Stimulated activated CD8-positive, alpha-beta memory T cell treated with anti-CD3 and anti-CD28 coated beads, Interleukin-7, amount 100 ng/mL, for 4 hours (primary cell): ENCODE measurements around the gene EXOSC7.
"Not testable (repeated sequence)": the region's sequence is repeated elsewhere in the genome, so short reads cannot be mapped to it uniquely, and the experiment has no call there.

Experiments used
- DNase-seq, 2 donors: peaks; one replicate each; pipeline ENCODE4 v3.0.0-alpha.2; 2020; ENCODE audit warnings: low read depth in 2 of 2

Gene EXOSC7

DNA sequence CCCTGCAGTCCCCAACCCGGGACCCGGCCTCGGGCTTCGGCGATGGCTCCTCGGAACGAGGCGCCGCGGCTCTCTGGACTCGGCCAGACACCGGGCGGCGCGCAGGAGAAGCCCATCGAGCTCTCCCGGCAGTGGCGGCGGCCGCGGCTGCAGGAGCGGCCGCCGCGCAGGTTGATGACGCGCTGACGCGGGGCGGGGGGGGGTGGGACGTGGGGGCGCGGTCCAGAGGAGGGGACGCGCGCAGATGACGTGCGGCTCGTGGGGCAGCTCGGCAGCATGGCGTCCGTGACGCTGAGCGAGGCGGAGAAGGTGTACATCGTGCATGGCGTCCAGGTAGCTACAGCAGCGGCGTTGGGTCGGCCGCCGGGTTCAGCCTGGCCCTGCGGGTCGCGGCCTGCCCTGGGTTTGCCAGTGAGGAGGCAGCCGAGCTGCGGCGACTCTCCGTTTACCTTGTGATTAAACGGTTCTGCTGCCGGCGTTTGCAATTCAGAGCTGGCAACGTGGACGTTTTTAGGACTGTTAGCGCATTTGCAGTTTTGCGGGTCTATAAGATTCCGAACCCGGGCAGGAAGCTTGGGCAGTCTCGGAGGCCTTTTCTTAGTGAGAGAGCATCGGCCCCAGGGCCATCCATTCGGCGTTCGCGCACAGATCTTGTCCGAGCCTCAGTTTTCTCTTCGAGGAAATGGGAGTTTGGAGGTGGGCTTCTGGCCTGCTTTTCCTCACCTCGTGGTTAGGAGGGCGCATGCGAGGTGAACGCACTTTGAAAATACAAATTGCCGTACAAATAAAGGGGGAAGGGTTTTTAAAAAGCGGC, at the start of gene EXOSC7, which contains the start of gene ZDHHC3:
Gene EXOSC7 (plus strand): TSS at position 243 of the 814 bp plus-strand sequence. CDS start 34 bp downstream, at position 277.
Gene ZDHHC3 (minus strand): TSS at position 173 of the 814 bp plus-strand sequence. CDS start 16,738 bp downstream, outside the sequence.
- peak; percentile 74 to 84 for DNase-seq

DNA sequence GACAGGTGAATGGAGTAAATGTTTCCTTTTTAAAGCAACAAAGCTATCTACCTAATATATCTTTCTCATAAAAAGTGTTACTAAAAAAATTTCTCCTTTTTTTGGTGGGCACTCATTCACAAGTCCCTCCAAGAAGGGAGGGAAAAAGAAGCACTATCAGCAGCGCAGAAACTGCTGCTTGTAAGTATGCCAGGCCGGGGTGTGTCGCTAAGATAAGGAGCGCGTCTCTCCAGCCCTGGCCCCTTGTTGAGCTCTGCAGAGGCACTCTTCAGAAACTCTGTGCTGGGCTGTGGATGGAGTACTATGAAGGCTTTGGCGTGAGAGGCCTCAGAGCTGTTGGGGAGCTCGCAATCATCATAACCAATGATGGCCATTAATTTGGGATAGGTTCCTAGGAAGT, 49.1 kb upstream of the EXOSC7 start:
- DNase-seq: no peak

DNA sequence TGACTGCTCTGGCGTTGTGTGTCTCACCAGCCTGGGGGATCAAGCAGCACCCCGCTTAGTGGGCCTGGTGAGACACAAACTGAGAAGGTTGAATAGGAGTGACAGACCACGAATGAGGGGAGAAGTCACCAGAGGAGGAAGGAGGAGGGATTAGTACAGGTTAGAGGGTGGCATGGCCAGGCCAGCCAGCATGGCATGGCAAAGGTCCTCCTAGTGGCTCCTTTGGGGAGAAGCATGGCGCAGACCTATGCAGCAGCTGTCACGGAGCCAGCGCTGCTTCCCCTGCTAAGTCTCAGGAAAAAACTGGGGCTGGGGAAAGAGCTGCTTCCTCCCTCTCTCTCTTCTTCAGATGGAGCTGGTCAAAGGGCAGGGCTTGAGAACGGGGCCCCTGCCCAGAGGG, 48.7 kb upstream of the EXOSC7 start:
- DNase-seq: no peak

DNA sequence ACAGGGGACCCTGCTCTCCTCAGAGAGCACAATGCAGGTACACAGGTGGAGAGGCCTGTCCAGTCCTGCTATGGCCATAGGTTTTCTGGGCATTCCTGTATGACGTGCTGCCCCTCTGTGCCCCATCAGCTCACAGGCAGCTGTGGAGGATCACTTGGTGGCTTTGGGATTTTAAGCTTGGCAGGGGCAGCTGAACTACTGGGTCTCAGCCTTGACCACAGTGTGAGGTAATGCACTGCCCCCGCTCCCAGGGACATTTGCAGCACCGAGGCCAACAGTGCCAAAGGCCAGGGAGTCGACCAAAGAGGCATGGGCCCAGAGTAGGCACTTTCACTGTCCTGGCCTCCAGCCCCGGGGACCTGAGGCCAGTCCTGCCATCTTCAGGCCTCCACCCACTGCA, 46.3 kb upstream of the EXOSC7 start:
- no peak for DNase-seq

DNA sequence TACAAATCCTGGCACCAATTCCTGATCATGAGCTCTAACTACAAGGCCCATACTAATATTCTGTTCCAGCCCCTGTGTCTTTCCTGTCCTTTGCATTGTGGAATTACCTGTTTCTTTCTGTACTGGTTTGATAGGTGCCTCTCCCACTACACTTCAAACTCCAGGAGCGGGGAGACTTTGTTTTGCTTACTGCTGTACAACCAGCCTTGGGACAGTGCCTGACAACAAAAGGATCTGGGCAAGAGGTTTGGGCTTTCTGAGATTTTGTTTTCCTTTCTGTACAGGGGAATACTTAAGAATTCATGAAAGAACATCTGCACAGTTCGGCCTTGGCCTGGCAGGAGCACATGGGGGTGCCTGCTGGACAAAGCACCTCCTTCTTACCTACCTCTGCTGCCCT, 45.1 kb upstream of the EXOSC7 start:
- DNase-seq: no peak

DNA sequence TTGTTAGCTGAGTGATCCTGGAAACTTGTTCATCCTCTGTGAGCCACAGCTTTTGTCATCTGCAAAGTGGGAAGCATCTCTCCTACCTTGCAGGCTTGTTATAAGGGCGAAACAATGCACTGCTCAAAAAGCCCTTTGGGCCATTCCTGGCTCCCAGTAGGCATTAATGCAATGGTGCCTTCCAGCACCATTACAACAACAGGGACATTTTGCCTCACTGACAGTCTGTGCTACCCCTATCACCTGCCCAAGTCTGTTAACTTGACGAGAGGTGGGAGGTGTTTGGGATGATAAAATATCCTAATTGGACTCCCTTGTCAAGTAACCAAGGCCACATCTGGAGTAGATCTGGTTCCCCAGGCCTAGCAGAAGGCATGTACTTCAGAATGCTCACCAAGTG, 44.3 kb upstream of the EXOSC7 start:
- no peak for DNase-seq

DNA sequence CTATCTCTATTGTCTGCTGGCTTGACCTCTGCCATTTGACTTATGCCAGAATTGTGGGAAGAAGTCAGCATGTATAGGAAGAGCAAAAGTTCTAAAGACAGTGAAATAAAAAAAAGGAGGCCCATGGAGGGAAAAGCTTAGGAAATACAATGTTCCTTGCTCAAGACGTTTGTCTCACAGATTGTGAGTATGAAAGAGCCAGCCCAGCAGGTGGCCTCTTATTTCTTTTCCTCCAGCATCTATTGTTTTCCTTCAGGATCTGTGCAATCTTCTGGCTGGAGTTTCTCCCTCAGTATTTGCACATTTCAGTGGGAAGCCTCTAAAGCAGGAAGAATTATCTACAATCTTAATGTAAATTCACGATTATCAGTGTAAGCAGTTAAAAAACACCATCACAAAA, 43.8 kb upstream of the EXOSC7 start:
- no peak for DNase-seq

DNA sequence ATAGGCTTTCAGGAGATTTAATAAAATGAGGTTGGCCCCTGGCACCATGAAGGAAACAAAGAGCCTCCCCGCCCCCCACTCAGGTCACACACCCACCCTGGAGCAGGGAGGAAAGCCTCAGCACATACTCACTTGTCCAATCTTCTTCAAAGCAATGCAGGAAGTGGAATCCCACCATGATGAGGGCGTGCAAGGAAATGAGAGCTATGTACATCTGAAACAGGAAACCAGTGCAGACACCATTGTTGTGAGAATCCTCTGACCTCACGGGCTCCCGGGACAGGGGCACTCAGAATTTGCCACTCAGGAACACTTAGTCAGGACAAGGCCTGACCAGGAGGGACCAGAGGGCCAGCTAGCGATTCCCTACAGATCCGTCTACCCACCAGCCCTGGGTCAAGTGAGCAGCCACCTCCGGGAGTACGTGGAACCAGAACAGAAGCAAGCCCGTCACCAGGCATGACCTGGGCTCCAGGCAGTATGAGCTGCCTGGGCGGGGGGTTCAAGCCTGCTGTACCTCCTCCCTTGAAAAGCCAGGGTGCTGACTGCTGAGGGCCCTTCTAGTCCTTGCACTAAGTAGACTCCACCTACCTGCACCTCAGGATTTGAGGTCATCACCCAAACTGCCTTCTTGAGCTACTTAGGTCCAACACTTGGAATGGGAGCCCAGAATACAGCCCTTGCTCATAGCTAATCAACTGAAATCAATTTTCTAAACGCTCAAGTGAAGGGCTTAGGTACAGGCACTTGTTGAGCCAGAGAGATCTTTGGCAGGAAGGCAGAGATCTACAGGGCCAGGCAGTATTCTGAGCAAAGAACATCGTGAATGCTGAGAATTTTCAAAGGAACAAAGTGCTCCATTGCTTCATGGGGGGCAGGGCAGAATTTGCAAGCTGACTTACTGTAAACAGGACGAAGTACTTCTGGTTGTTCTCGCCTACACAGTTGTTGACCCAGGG, 42.8 kb upstream of the EXOSC7 start:
- DNase-seq: no peak

DNA sequence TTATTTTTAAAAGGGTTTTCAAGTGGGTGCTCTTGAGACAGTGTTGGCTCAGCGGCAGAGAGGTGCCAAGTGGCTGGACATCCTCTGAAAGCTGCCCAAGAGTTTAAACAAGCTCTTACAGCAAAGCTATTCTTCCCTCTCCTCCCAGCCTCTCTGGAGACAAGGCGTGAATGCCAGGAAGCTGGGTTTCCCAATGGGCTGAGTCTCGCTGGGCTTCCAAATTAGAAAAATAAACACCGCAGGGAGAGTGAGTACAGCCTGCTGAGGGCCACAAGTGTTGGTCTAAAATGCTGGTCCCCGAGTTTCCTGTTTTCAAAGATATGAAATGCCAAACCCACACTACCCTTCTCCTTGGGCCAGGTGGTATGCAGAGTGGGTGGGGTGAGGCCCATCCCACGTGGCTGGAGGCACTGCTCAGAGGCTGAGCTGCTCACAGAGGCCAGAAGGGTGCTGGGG, 36.4 kb upstream of the EXOSC7 start:
- no peak for DNase-seq

DNA sequence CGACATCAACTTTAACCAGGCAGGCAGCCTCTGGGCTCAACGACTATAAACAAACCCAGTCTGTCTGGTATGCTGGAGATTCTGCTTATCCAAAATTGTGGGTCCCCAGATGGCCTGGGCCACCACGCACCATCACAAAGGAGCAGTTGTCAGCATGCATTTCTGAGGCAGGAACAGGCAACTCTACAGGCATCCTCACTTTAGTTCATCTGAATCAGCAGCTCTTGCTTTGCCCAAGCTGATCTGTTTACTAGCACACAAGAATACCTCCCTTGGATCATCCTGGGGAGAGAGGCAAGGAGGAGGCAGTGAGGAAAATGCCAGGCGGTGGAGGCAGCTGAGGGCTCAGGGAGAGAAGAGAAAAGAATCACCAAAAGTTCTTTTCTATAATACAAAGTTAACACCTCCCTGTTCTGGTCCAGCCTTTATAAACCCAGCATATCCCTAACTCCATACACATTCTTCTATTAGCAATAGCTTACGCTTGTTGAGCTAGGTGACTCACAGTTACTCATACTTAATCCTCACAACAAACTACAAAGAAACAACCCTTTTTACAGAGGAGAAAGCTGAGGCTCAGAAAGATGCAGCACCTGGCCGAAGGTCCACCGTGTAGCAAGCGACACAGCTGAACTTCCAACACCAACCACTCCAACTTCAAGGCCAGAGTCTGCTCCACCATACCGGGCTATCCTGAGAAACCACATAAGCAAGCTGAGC, 33.7 kb upstream of the EXOSC7 start:
- DNase-seq: no peak

DNA sequence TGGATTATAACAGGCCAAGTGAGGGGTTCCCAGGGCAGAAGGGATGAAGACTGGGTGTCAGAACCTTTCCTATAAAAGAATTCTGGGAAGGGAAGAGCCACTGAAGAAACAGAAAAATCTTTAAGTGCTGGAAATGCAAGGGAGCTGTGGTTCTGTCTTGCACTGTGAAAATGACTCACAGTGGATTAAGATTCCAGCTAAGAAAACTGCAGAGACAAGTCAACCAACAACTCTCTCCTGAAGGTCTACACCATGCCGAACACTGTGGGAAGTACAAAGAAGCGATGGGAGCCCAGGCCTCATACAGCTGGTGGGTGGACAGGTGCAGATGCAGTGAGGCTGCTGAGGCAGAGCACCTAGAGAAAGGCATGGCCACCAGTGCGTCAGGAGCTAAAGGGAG, 27.8 kb upstream of the EXOSC7 start:
- DNase-seq: no peak

DNA sequence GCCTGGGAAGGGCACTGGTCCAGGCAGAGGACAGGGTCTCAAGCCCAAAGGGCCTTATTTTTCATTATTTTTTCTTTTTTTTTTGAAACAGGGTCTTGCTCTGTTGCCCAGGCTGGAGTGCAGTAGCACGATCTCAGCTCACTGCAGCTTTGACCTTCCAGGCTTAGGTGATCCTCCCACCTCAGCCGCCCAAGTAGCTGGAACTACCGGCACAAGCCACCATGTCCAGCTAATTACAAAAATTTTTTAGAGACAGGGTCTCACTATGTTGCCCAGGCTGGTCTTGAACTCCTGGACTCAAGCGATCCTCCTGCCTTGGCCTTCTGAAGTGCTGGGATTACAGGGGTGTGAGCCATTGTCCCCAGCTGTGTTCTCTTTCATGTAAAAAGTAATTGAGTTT, 26.3 kb upstream of the EXOSC7 start:
- DNase-seq: not testable (repeated sequence)

DNA sequence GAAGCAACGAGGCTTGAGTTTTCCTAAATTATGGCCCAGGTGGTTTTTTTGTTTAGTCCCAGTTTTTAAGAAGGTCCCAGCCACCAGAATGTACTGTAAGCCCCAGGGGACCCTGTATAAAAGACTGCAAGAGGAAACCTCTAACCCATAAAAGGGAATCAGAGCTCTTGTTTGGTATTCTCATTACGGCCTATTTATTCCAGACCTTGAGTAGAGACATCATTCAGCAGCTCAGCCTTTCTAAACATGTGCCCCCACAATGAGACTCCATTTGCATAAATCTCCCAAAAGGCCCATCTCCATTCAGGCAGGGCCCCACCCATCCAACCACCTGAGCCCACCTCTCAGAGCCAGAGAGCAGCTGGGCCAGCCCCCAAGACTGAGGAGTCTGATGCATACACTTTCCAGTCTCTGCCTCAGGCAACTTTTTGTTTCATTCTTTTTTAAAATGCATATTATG, 25.7 kb upstream of the EXOSC7 start:
- no peak for DNase-seq

DNA sequence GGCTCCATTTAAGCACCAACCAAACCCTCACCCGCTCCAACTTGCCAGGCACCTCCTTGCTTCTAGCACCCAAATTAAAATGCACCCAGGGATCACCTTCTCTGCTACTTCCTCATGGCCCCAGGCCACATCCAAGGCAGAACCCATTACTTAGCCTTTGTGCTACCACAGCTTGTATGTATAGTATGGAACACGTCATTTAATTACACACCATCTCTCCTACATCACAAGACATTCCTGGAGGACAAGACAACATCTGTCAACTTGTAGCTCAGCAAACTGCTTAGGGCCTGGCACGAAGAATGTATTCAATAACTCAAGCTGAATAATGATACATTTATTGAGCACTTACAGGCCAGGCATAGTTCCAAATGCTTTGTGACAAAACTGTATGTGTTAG, 23.4 kb upstream of the EXOSC7 start:
- DNase-seq: no peak

DNA sequence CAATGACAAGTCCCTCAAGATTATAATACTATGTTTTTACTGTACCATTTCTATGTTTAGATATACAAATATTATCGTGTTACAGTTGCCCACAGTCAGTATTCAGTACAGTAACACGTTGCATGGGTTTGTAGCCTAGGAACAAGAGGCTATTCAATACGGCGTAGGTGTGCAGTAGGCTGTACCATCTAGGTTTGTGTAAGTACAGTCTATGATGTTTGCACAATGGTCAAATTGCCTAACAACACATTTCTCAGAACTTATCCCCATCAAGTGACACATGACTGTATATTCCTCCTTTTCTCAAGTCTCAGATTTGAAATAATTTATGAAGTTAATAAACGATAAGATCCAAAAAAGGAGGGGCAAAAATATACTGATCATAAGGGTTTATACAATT, 21.7 kb upstream of the EXOSC7 start:
- no peak for DNase-seq

DNA sequence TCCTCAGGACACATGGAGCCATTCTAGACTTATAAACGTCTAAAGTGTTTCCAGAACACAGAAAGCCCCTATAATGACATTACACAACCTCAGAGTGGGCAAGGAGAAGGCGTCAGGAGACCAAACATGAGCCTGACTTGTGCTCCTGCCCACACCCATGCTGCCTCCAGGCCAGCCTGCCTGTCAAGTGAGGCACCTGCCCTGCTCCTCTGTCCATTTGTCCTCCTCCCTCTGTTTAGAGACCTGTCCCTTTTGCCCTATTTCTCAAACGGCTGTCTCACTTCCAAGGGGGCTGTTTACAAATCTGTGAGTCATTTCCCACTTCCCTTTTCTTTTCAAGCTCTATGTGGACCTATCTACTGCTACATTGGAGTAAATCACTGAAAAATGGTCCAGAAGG, 21.1 kb upstream of the EXOSC7 start:
- no peak for DNase-seq

DNA sequence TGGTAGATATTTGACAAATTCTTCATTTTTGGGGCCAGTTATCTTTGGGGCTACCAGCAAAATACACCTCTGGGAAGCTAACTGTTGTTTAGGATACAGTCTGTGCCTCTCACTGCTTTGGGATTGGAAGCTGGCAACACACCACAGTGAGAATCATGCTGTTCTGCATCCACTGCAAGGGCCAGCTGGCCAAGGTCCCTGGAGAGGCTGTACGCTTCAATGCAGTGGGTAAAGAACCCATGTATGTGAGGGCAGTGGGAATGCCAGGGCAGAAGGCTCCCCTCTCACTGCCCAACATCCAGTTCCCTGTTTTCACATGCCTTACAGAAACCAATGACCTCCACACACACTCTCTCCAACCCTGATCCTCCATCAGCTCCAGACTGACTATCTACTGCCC, 20.1 kb upstream of the EXOSC7 start:
- no peak for DNase-seq

DNA sequence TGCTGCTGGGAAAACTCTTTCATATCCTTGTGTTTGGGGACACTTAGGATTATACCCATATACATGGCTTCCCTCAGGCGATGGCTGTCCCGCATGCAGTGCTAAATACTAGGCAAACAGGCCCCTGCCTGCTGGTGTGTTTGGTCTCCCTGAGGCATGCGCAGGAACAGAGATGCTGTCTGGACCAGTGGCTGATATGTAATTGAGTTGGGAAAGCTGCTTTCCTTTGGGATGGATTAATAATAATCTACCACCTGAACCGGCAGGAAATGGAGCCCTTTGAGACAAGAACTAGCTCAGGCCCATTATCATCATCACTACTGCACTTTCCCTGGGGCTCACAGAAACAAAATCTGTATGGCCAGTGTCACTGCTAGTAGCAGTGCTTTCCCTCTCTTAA, 18.1 kb upstream of the EXOSC7 start:
- no peak for DNase-seq

DNA sequence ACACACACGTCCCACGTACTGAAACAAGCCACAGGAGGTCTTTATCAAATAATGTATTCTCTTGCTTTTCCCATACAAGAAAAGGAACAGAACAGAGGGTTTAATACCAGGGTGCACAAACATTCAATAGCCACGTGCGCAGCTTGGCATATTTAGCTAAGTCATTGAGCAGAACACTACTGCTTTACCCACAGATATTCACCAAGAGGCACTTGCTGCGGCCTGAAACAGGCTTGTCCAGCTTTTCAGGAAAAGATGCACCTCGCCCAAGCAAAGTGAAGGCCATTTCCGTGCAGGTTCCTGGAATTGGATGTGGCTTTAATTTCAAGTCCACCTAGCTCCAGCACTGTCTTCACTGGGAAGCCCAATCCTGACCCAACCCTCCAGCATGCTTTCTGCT, 17.7 kb upstream of the EXOSC7 start:
- no peak for DNase-seq

DNA sequence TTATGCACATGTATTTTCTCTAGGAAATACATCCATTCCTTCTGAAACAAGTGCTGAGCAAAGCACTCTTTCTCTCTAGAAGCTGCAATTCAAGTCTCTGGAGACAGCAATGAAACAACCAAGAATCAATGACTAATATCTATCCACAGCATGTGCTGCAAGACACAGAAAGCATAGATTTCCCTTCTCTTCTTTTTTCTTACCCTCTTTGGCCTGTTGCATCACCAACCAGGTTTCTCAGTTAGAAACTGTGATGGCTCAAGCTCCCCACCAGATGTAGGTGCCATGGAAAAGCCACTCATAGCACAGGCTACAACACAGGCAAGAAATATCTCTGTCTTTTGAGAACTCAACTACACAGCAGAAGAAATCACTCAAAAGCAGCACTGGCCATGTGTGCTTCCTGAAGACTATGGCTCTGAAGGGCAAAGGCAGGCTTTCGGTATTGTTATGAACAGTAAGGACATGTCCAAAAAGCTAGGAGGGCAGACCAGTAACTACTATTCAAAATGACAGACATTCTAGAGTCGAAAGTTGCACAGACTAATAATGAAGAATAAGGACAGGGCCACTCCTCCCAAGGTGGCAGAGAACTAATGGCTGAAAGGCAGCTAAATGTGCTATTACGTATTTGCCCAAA, 15.5 kb upstream of the EXOSC7 start:
- no peak for DNase-seq

DNA sequence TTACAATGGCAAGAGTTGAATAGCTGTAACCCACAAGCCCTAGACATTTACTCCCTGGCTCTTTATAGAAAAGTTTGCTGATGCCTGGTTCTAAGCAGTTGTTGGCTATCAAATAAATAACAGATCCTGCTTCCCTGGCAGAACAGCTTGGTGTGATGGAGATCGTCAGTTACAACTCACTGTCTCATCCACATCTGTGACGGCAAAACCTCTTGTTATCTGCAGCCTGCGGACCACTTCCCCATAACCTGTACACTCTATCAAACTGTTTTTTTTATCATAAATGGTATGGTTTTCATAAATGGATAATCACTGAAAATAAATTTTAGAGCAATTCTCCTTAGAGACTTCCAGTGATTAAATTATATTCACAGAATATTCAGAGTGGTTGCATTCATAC, 14.2 kb upstream of the EXOSC7 start:
- no peak for DNase-seq
